IMR-90 (cell line): ENCODE data around the gene SLAMF6. TPM values are rescaled to one million over a fixed set of nuclear protein-coding genes. Genes with fewer than 3 reads are reported as not detected.

Source experiments
- ATAC-seq: fragments of 200-7000 bp; cut with Tn5 transposase; 2 replicates; pipeline ENCODE4 v1.9.1; 2020; ENCODE audit warnings: low read depth, mild to moderate bottlenecking, moderate library complexity
- BruUV-seq: library from RNA; stranded (reverse); fragments of 400-500 nt; replicated peaks from 2 replicates; lab custom pipeline; 2021; lab: Mats Ljungman, UMichigan
- CTCF ChIA-PET: fragments of 300-600 bp; formaldehyde crosslinking; extraction: SDS; loops from one replicate; lab custom pipeline; 2021; ENCODE audit warnings: antibody characterized with exemption; lab: Yijun Ruan, JAX
- POLR2A ChIA-PET: fragments of 300-600 bp; sonication (Branson Sonifier 250); formaldehyde crosslinking; loops from one replicate; lab custom pipeline; 2022; ENCODE audit warnings: antibody characterized with exemption; ENCODE audit not compliant: unreplicated experiment; lab: Charles Lee
- DNase-seq: peaks from one replicate; pipeline ENCODE4 v3.0.0; 2013
- H2AFZ ChIP-seq: replicated peaks from 2 replicates; pipeline ENCODE3; 2013; ENCODE audit warnings: low read length, mild to moderate bottlenecking; ENCODE audit not compliant: poor library complexity
- H2AK5ac ChIP-seq: 2 replicates; pipeline ENCODE4 v1.6.1; 2013; ENCODE audit warnings: low read depth, low read length, inconsistent platforms
- H2AK9ac ChIP-seq: replicated peaks from 2 replicates; pipeline ENCODE3; 2013; ENCODE audit warnings: mild to moderate bottlenecking, low read depth, low read length, moderate library complexity; ENCODE audit not compliant: poor library complexity
- H2BK120ac ChIP-seq: 2 replicates; pipeline ENCODE4 v1.6.1; 2013; ENCODE audit warnings: low read depth, low read length, inconsistent platforms
- H2BK15ac ChIP-seq: 3 replicates; pipeline ENCODE4 v1.6.1; 2013; ENCODE audit warnings: low read depth, low read length, inconsistent platforms
- H2BK20ac ChIP-seq: 2 replicates; pipeline ENCODE4 v1.6.1; 2013; ENCODE audit warnings: low read depth, mild to moderate bottlenecking, inconsistent platforms, low read length, moderate library complexity
- H2BK5ac ChIP-seq: 2 replicates; pipeline ENCODE4 v1.6.1; 2013; ENCODE audit warnings: mild to moderate bottlenecking, low read depth, low read length, inconsistent platforms; ENCODE audit not compliant: poor library complexity, severe bottlenecking
- H3K14ac ChIP-seq: replicated peaks from 2 replicates; pipeline ENCODE4 v1.6.1; 2013; ENCODE audit warnings: low read depth, low read length, inconsistent platforms
- H3K18ac ChIP-seq: 2 replicates; pipeline ENCODE4 v1.6.1; 2013; ENCODE audit warnings: low read depth, low read length, control low read depth
- H3K23ac ChIP-seq: 2 replicates; pipeline ENCODE4 v1.6.1; 2013; ENCODE audit warnings: low read depth, low read length, inconsistent platforms
- H3K27ac ChIP-seq: 2 replicates; pipeline ENCODE4 v1.5.1; 2013; ENCODE audit warnings: mild to moderate bottlenecking, control low read depth, low read length; ENCODE audit not compliant: insufficient read depth
- H3K27me3 ChIP-seq: 2 replicates; pipeline ENCODE4 v1.6.1; 2013; ENCODE audit warnings: low read length; ENCODE audit not compliant: control insufficient read depth, insufficient read depth
- H3K36me3 ChIP-seq: 2 replicates; pipeline ENCODE4 v1.6.1; 2013; ENCODE audit warnings: low read length, mixed read lengths; ENCODE audit not compliant: control insufficient read depth, insufficient read depth
- H3K4ac ChIP-seq: 2 replicates; pipeline ENCODE4 v1.6.1; 2013; ENCODE audit warnings: low read depth, low read length, inconsistent platforms
- H3K4me1 ChIP-seq: 2 replicates; pipeline ENCODE4 v1.6.1; 2013; ENCODE audit warnings: low read length, mixed read lengths; ENCODE audit not compliant: control insufficient read depth, insufficient read depth
- H3K4me2 ChIP-seq: 2 replicates; pipeline ENCODE4 v1.6.1; 2013; ENCODE audit warnings: low read depth, mild to moderate bottlenecking, control low read depth, low read length, moderate library complexity
- H3K4me3 ChIP-seq: 2 replicates; pipeline ENCODE4 v1.5.1; 2013; ENCODE audit warnings: low read depth, mild to moderate bottlenecking, control low read depth, low read length, moderate library complexity; ENCODE audit not compliant: insufficient read depth
- H3K56ac ChIP-seq: 2 replicates; pipeline ENCODE4 v1.6.1; 2013; ENCODE audit warnings: low read length, inconsistent platforms; ENCODE audit not compliant: insufficient read depth; ENCODE audit errors: extremely low read depth
- H3K79me1 ChIP-seq, 2 experiments: 2 replicates each; pipeline ENCODE4 v1.6.1; 2013; ENCODE audit warnings: low read length in 2 of 2, inconsistent platforms in 1 of 2, low read depth in 1 of 2
- H3K9ac ChIP-seq: 2 replicates; pipeline ENCODE4 v1.6.1; 2013; ENCODE audit warnings: low read depth, low read length, control low read depth
- H3K9me1 ChIP-seq: 2 replicates; pipeline ENCODE4 v1.6.1; 2013; ENCODE audit warnings: low read length, inconsistent platforms; ENCODE audit not compliant: insufficient read depth
- H3K9me3 ChIP-seq: 2 replicates; pipeline ENCODE4 v1.6.1; 2013; ENCODE audit warnings: low read length; ENCODE audit not compliant: control insufficient read depth, insufficient read depth
- H4K20me1 ChIP-seq: 2 replicates; pipeline ENCODE4 v1.6.1; 2013; ENCODE audit warnings: low read length, inconsistent platforms; ENCODE audit not compliant: insufficient read depth
- H4K5ac ChIP-seq: 2 replicates; pipeline ENCODE4 v1.6.1; 2013; ENCODE audit warnings: mild to moderate bottlenecking, low read depth, low read length, control low read depth
- H4K8ac ChIP-seq, 2 experiments: 2 replicates each; pipeline ENCODE4 v1.6.1; 2013; ENCODE audit warnings: low read depth in 2 of 2, low read length in 2 of 2, control low read depth in 1 of 2, inconsistent platforms in 1 of 2
- H4K91ac ChIP-seq: 2 replicates; pipeline ENCODE4 v1.6.1; 2013; ENCODE audit warnings: low read depth, low read length, inconsistent platforms; ENCODE audit not compliant: insufficient read depth
- BHLHE40 ChIP-seq: fragments of 150-350 bp; IDR thresholded peaks from 2 replicates; pipeline ENCODE4 v1.6.1; 2016; ENCODE audit warnings: mild to moderate bottlenecking, low read depth, low read length
- CEBPB ChIP-seq: IDR thresholded peaks from 2 replicates; pipeline ENCODE4 v1.6.1; 2012; ENCODE audit warnings: low read depth, low read length, improper control_type of control experiment
- CHD1 ChIP-seq: IDR thresholded peaks from 2 replicates; pipeline ENCODE4 v1.6.1; 2012; ENCODE audit warnings: low read depth, low read length, improper control_type of control experiment
- CTCF ChIP-seq: conservative IDR thresholded peaks from 2 replicates; pipeline ENCODE4 v1.5.1; 2012; ENCODE audit warnings: mild to moderate bottlenecking, low read depth, low read length, improper control_type of control experiment
- ELK1 ChIP-seq: fragments of 150-350 bp; IDR thresholded peaks from 2 replicates; pipeline ENCODE4 v1.6.1; 2016; ENCODE audit warnings: low read depth, mild to moderate bottlenecking, low read length, moderate library complexity, borderline replicate concordance
- FOS ChIP-seq: fragments of 150-350 bp; IDR thresholded peaks from 2 replicates; pipeline ENCODE4 v1.6.1; 2016; ENCODE audit warnings: low read depth, low read length
- MAFK ChIP-seq: IDR thresholded peaks from 2 replicates; pipeline ENCODE4 v1.6.1; 2012; ENCODE audit warnings: low read depth, low read length, improper control_type of control experiment
- MAZ ChIP-seq: IDR thresholded peaks from 2 replicates; pipeline ENCODE4 v1.6.1; 2012; ENCODE audit warnings: low read depth, mild to moderate bottlenecking, low read length, improper control_type of control experiment, moderate library complexity, borderline replicate concordance
- MXI1 ChIP-seq: IDR thresholded peaks from 2 replicates; pipeline ENCODE4 v1.6.1; 2012; ENCODE audit warnings: low read depth, mild to moderate bottlenecking, low read length, moderate library complexity, borderline replicate concordance
- NFE2L2 ChIP-seq: fragments of 150-350 bp; IDR thresholded peaks from 2 replicates; pipeline ENCODE4 v1.6.1; 2016; ENCODE audit warnings: low read depth, mild to moderate bottlenecking, low read length
- POLR2A ChIP-seq: IDR thresholded peaks from 2 replicates; pipeline ENCODE4 v1.6.1; 2012; ENCODE audit warnings: mild to moderate bottlenecking, low read depth, low read length
- RAD21 ChIP-seq: IDR thresholded peaks from 2 replicates; pipeline ENCODE4 v1.6.1; 2012; ENCODE audit warnings: low read length, improper control_type of control experiment
- RCOR1 ChIP-seq: IDR thresholded peaks from 2 replicates; pipeline ENCODE4 v1.6.1; 2012; ENCODE audit warnings: mild to moderate bottlenecking, low read length, improper control_type of control experiment; ENCODE audit not compliant: insufficient replicate concordance
- RFX5 ChIP-seq: IDR thresholded peaks from 2 replicates; pipeline ENCODE4 v1.8.0; 2012; ENCODE audit warnings: low read depth, mild to moderate bottlenecking, low read length, moderate library complexity
- SMC3 ChIP-seq: fragments of 150-350 bp; IDR thresholded peaks from 2 replicates; pipeline ENCODE4 v1.6.1; 2016; ENCODE audit warnings: low read depth, mild to moderate bottlenecking, antibody characterized with exemption, low read length, moderate library complexity
- USF2 ChIP-seq: fragments of 150-350 bp; IDR thresholded peaks from 2 replicates; pipeline ENCODE4 v1.6.1; 2017; ENCODE audit warnings: mild to moderate bottlenecking, antibody characterized with exemption, low read length, low read depth
- WGBS, 2 experiments: methylation state at CpG; one replicate each; pipeline versions ENCODE4 v1.1.5 to v1.1.7; 2013; ENCODE audit warnings: missing lambda C conversion rate in 2 of 2; ENCODE audit not compliant: insufficient read length in 1 of 2; ENCODE audit errors: extremely low coverage in 2 of 2; 5-methylcytosine and 5-hydroxymethylcytosine counted together
- dilution Hi-C: fragments of 300-500 bp; cut with HindIII; formaldehyde crosslinking; loops from one replicate; pipeline ENCODE4 v1.14.3; 2018; ENCODE audit warnings: low sequenced_read_pairs; ENCODE audit not compliant: unreplicated experiment
- in situ Hi-C: fragments of 300-500 bp; cut with MboI; formaldehyde crosslinking; loops from 3 replicates; pipeline ENCODE4 v1.14.3; 2019; ENCODE audit warnings: low sequenced_read_pairs, inconsistent platforms, mixed read lengths
- intact Hi-C: fragments of 100-400 bp; cut with micrococcal nuclease; formaldehyde crosslinking; loops from 2 replicates; pipeline ENCODE4 v1.10.0; 2022
- polyA plus RNA-seq, 3 experiments: library from polyadenylated mRNA; depleted of rRNA; stranded (reverse); fragments of >200 nt; gene quantifications; 2 replicates each; pipeline ENCODE4 v1.2.3, GENCODE V29; 2012; ENCODE audit warnings: low replicate concordance in 1 of 3
- total RNA-seq: library from RNA; depleted of rRNA; stranded (reverse); fragments of >200 nt; gene quantifications from 2 replicates; pipeline ENCODE4 v1.2.3, GENCODE V29; 2012

The SLAMF6 gene
- total and polyA plus RNA-seq, 2 of the 4 experiments (the other 2 are of a cell fraction), result not detected

GRCh38 chr1:160471253-160471652 lies 51.8 kb downstream of the SLAMF6 start:
- Histone ChIP-seq H3K9me1 (no peaks in the 10 kb centered on the region), H2BK120ac (no peak overlapping the region), H3K9me3 (no peaks in the 10 kb centered on the region), H4K20me1 (no peaks in the 10 kb centered on the region), H4K5ac (no peak overlapping the region), H2BK20ac (no peak overlapping the region), H2BK15ac (no peak overlapping the region), H4K8ac (no peak overlapping the region), H3K4me2 (no peak overlapping the region), H2AK5ac (no peak overlapping the region), H3K56ac (no peak overlapping the region), H3K23ac (no peak overlapping the region), H3K4ac (no peak overlapping the region), H2BK5ac (no peak overlapping the region), H3K14ac (no peak overlapping the region), H3K27me3 (no peaks in the 10 kb centered on the region), H3K4me3 (no peak overlapping the region), H2AFZ (no peak overlapping the region), H3K79me1 (no peaks in the 10 kb centered on the region), H3K9ac (no peak overlapping the region), H4K91ac (no peak overlapping the region), H3K36me3 (no peaks in the 10 kb centered on the region), H3K18ac (no peak overlapping the region), H2AK9ac (no peak overlapping the region), H3K27ac (no peak overlapping the region), H3K4me1 (no peaks in the 10 kb centered on the region)
- BruUV-seq, result no TSS peak
- CTCF ChIA-PET, result no interaction called here
- TF ChIP-seq RAD21 (no peak), FOS (no peak), CTCF (no peak), RCOR1 (no peak), MAFK (no peak), MXI1 (no peak), ELK1 (no peak), RFX5 (no peak), POLR2A (no peak), BHLHE40 (no peak), MAZ (no peak), NFE2L2 (no peak), SMC3 (no peak), CEBPB (no peak), USF2 (no peak), CHD1 (no peak)
- WGBS, 2 experiments, result no CpG with 5 or more reads among the region's 1 CpG
- in situ Hi-C loops, result no loop called here
- intact Hi-C loops, result no loop called here
- ATAC-seq (no peak), DNase-seq (no peak)
- dilution Hi-C loops, result no loop called here
- POLR2A ChIA-PET, result no interaction called here
